ENCODE results near the gene SCN5A. TPM values are rescaled to one million over a fixed set of nuclear protein-coding genes. Genes with fewer than 3 reads are reported as not detected.

Gene SCN5A
- total RNA-seq, 2 donors from 2014 or later, result 4.5 to 5.6 TPM

DNA sequence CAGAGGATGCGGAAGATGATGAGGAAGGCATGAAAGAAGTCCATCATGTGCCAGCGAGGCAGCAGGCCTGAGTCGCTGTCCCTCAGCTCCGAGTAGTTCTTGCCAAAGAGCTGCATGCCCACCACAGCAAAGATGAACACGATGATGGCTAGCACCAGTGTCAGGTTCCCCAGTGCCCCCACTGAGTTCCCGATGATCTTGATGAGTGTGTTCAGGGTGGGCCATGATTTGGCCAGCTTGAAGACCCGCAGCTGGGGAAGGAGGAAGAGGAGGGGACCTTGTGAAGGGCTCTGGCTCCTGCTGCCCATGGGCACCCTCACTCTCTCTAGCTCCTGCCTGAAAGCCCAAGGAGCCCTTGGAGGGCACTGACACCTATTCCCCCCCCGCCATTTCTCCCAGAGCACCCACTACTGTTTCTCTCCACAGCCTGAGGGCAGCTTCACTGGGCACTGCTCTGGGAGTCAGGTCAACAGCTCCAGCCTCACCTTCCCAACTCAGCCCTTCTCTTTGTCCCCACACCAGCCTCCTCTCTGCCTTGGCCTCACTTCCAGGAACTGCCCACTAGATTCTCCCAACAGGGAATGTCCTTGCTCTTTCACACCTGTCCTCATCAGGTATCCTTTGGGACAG is 63.6 kb downstream of the SCN5A start:
- peak; percentile 26 for DNase-seq
- H3K9me3 Mint-ChIP-seq, result no peaks in the 10 kb centered on the region
- WGBS, 2 experiments (ENCODE audit: insufficient coverage in 1 of 2, insufficient read length in 1 of 2), result 87 to 100% methylated on average over 4 to 8 of the region's 8 CpGs

GRCh38 chr3:38583688-38584087 is 65.8 kb downstream of the SCN5A start:
- Histone ChIP-seq H3K4me1 (ENCODE audit: control insufficient read depth, insufficient read depth, low read length) (peaks cover 10% of the 10 kb centered on the region), H3K9me3 (ENCODE audit: control insufficient read depth, low read length) (no peaks in the 10 kb centered on the region), H3K27ac (ENCODE audit: low read depth, low read length) (no peak overlapping the region), H3K36me3 (ENCODE audit: control insufficient read depth, insufficient read depth, low read length) (no peaks in the 10 kb centered on the region), H3K27me3 (ENCODE audit: control insufficient read depth, insufficient read depth, low read length, poor library complexity, severe bottlenecking) (no peaks in the 10 kb centered on the region), H3K4me3 (ENCODE audit: low read length) (no peak overlapping the region), H3K9ac (ENCODE audit: extremely low read depth, low read length, poor library complexity, severe bottlenecking) (no peak overlapping the region)
- peaks cover 7% of the 10 kb centered on the region for H3K27me3 Mint-ChIP-seq (ENCODE audit: insufficient read depth)
- no peak overlapping the region for H3K4me3 Mint-ChIP-seq
- H3K36me3 Mint-ChIP-seq (ENCODE audit: low read depth), result no peaks in the 10 kb centered on the region
- H3K9me3 Mint-ChIP-seq, result no peaks in the 10 kb centered on the region
- peaks cover 19% of the 10 kb centered on the region for H3K4me1 Mint-ChIP-seq
- no peak for DNase-seq
- H3K27ac Mint-ChIP-seq, result no peak overlapping the region
- no peak for TF ChIP-seq CTCF (conservative IDR thresholded peaks at IDR 0.05)
- 88 to 89% methylated on average over 6 of the region's 6 CpGs for WGBS, 2 experiments (ENCODE audit: insufficient coverage in 1 of 2, insufficient read length in 1 of 2)

More for the DNA sequence above, 63.6 kb downstream of the SCN5A start:
- no peaks in the 10 kb centered on the region for H3K4me1 ChIP-seq (ENCODE audit: control insufficient read depth, insufficient read depth, low read length)
- no peaks in the 10 kb centered on the region for H3K9me3 ChIP-seq (ENCODE audit: control insufficient read depth, low read length)
- no peak for TF ChIP-seq CTCF (conservative IDR thresholded peaks at IDR 0.05)
- H3K9ac ChIP-seq (ENCODE audit: extremely low read depth, low read length, poor library complexity, severe bottlenecking), result no peak overlapping the region
- no peaks in the 10 kb centered on the region for H3K36me3 ChIP-seq (ENCODE audit: control insufficient read depth, insufficient read depth, low read length)
- H3K27me3 Mint-ChIP-seq (ENCODE audit: insufficient read depth), result peaks cover 7% of the 10 kb centered on the region
- H3K27me3 ChIP-seq (ENCODE audit: control insufficient read depth, insufficient read depth, low read length, poor library complexity, severe bottlenecking), result no peaks in the 10 kb centered on the region
- no peak overlapping the region for H3K4me3 Mint-ChIP-seq
- H3K36me3 Mint-ChIP-seq (ENCODE audit: low read depth), result no peaks in the 10 kb centered on the region
- no peak overlapping the region for H3K4me3 ChIP-seq (ENCODE audit: low read length)
- H3K27ac ChIP-seq (ENCODE audit: low read depth, low read length), result no peak overlapping the region
- H3K4me1 Mint-ChIP-seq, result peaks cover 9% of the 10 kb centered on the region
- H3K27ac Mint-ChIP-seq, result no peak overlapping the region

DNA sequence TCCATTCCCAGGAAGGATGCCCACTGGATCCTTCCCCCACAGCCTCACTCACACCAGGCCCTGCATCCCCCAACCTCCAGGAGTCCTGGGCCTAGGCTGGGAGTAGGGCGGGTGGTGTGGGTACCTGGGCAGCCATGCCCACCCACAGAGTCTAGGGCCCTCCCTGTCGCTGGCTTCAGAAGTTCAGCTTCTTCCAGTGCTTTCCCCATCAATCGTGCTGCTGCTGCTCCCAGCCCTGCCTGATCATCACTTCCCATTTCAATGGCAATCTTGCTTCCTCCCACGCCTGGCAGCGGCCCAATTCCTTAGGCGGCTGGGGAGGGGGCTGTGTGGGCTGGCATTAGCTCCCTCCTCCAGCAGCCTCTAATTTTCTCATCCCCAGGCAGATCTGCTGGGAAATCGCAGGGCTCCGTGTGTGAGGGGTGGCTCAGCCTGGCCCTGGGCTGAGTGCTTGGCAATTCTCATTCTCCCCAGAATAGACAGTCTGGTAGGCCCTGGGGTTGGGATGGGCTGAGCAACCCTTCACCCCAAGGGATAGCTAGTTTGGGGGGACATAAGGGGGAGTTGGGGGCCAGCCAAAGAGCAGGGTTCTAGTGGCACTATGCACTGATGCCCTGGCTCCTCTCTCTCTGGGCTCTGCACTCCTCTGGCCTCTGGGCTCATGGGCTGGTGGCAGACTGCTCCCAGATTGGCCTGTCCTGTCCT is 66.4 kb downstream of the SCN5A start:
- no peak for TF ChIP-seq CTCF (conservative IDR thresholded peaks at IDR 0.05)
- Histone ChIP-seq H3K4me3 (ENCODE audit: low read length) (no peak overlapping the region), H3K9me3 (ENCODE audit: control insufficient read depth, low read length) (no peaks in the 10 kb centered on the region), H3K9ac (ENCODE audit: extremely low read depth, low read length, poor library complexity, severe bottlenecking) (no peak overlapping the region), H3K36me3 (ENCODE audit: control insufficient read depth, insufficient read depth, low read length) (no peaks in the 10 kb centered on the region), H3K27ac (ENCODE audit: low read depth, low read length) (no peak overlapping the region), H3K27me3 (ENCODE audit: control insufficient read depth, insufficient read depth, low read length, poor library complexity, severe bottlenecking) (no peaks in the 10 kb centered on the region), H3K4me1 (ENCODE audit: control insufficient read depth, insufficient read depth, low read length) (peaks cover 10% of the 10 kb centered on the region)
- Mint-ChIP-seq H3K9me3 (no peaks in the 10 kb centered on the region), H3K27ac (peak overlapping the region; percentile 55), H3K36me3 (ENCODE audit: low read depth) (no peaks in the 10 kb centered on the region), H3K4me3 (no peak overlapping the region), H3K27me3 (ENCODE audit: insufficient read depth) (peaks cover 9% of the 10 kb centered on the region), H3K4me1 (peaks cover 19% of the 10 kb centered on the region)
- 89 to 96% methylated on average over 4 to 8 of the region's 8 CpGs for WGBS, 2 experiments (ENCODE audit: insufficient coverage in 1 of 2, insufficient read length in 1 of 2)
- peak; percentile 30 for DNase-seq

Data from endodermal cell (in vitro differentiated cells).